RPMI7951 (cell line): Measurements from ENCODE around the gene MRPS6. TPM values are rescaled to one million over a fixed set of nuclear protein-coding genes. Genes with fewer than 3 reads are reported as not detected.
A peak's percentile ranks its signal among the peaks of the same experiment; 100 is the strongest.

Source experiments
- DNase-seq: peaks from one replicate; pipeline ENCODE4 v3.0.0-alpha.2; 2012; ENCODE audit warnings: low read depth
- total RNA-seq: library from RNA; depleted of rRNA; stranded (reverse); fragments of >200 nt; shearing (Covaris generic); gene quantifications from 2 replicates; pipeline ENCODE4 v1.2.3, GENCODE V29; 2014; rRNA removed

MRPS6 gene
- 20.1 and 21.1 TPM in 2 replicates for total RNA-seq

DNA sequence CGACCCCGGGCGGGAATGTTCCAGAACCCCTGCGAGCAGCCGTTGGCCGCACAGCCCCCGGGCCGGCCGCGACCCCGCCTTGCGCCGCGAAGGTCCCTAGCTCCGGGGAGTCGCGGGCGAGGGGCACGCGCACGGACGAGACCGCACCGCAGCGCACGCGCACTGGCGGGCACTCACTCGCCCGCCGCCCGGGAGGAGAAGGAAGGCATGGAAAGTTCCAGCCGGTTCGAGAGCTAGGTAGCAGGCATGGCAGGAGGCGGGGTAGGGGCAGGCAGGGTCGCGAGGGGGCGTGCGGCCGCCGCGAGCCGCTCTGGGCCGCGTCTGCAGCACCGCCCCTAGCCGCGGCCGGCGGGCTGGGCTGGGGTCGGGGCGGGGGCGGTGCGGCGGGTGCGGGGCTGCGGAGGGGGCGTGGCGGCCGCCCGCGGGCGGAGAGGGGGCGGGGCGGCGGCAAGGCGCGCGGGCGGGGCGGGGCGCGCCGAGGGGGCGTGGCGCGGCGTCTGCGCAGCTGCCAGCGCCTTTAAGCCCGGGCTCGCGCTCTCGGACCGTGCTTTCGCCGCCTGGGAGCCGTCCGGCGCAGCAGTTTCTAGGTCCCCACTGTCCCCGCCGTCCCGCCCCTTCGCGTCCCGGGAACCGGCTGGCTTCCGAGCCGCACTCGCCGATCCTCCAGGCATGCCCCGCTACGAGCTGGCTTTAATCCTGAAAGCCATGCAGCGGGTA lies at the start of gene MRPS6, which contains the start of gene SLC5A3:
Gene MRPS6, plus strand, starts transcription at position 547 of the 717 bp plus-strand sequence. Its CDS starts 123 bp downstream, at position 670.
Gene SLC5A3, plus strand, starts transcription at position 547 of the 717 bp plus-strand sequence. CDS start 21,621 bp downstream, outside the sequence.
- DNase-seq: peak; percentile 76

DNA sequence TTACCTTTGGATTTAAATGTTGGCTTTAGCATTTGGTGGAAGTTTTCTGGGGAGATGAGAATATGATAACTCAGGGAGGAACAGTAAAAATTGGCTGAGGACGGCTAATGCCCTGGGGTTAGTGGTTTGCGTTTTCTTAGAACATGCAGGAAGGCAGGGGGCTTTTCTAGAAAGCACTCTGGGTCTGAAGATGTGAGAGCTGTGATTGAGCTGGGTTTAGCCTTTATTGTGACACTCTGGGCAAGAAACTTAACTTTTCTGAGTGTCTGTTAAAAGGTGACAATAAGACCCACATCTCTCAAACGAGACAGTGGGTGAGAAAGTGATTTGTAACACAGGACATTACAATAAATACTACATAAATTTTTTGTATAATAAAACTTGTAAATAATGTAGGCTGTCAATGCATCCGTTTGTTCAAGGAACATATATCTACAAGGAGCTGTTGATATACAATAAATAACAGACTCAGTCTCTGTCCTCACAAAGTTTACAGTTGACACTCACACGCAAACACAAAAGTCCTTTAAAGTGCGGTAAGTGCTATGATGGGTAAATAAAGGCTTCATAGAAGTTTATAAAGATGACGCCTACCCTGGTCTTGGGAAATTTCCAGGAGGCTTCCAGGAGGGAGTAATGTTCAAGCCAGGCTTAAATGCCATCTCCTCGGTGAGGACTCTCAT lies 49.5 kb upstream of the MRPS6 start:
- peak; percentile 34 for DNase-seq

DNA sequence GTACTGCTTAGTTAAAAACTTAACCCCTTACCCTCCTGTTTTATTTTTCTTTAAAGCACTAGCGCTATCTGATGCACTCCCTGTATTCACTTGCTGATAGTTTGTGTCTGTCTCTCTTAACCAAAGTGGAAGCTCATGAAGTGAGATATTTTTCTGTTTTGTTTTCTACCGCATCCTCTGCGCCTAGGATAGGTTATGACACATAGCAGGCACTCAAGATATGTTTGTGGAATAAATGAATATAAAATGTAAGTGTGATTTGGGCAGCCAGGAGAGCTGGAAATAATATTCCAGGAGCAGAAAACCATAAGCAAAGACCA lies 49.0 kb upstream of the MRPS6 start:
- no peak for DNase-seq

DNA sequence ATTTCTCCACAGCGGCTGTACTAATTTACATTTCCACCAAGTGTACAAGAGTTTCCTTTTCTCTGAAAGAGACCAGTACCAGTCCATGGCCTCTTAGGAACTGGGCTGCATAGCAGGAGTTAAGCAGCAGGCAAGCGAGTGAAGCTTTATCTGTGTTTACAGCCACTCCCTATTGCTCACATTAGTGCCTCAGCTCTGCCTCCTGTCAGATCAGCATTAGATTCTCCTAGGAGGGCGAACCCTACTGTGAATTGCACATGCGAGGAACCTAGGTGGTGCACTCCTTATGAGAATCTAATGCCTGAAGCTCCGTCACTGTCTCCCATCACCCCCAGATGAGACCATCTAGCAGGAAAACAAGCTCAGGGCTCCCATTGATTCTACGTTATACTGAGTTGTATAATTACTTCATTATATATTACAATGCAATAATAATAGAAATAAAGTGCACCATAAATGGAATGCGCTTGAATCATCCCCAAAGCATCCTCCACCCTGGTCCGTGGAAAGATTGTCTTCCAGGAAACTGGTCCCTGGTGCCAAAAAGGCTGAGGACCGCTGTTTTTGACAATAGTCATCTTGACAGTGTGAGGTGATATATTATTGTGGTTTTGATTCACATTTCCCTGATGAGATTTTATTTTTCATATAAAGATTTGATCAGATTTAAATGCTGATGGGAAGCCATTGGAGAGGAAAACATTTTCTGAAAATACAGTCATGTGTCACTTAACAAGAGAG lies 45.5 kb upstream of the MRPS6 start:
- no peak for DNase-seq

GRCh38 chr21:34029743-34030528 lies 43.4 kb upstream of the MRPS6 start:
- peak; percentile 73 for DNase-seq

DNA sequence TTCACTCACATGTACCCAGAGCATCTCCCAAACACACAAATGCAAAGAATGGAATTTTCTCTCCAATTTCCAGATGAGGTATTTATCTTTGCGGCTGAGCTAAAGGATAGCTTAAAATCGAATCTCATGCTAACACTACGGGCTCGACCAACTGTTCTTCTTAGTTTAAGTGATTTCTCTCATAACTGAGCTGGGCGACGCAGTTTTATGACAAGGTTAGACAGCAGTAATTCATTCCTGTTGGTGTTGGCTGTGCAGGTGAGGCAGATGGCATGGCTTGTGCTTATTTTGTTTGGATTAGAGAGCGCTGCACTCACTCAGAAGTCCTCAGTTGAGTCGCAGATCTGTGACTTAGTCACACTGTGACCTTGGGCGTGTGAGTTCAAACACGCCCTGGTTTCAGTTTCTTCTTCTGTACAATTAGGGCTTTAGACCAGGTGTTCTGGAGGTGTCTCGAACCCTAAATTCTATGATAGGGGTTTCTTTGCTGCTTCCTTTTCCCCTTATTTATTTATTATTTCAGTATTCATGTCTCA lies 41.5 kb upstream of the MRPS6 start:
- DNase-seq: no peak

DNA sequence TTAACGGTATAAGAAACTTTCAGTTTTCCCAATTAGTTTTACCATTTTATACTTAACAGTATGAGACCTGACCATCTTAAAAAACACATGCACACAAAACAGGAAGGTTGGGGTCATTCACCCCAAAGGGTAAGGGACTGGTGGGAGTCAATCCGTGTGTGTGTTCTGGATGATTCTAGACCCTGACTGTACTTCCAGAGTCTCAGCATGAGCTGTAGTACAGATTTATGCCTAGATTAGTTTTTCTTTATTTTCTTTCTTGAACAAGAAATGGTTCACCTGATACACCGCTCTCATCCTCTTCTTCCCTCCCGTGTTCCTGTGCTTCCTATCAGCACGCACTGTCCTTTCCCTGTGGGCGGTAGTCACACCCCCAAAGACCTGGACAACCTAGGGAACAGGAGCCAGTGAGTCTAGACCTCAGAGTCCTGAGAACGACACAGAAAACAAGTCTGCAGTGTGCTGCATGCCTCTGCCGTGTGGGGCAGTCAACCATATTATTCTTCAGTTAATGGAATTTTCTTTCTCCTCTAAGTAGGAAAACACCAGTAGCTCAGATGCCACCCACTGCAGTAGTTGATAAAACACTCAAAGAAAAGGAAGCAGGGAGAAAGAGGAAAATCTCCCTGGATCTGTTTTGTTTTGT lies 38.9 kb upstream of the MRPS6 start:
- DNase-seq: no peak

DNA sequence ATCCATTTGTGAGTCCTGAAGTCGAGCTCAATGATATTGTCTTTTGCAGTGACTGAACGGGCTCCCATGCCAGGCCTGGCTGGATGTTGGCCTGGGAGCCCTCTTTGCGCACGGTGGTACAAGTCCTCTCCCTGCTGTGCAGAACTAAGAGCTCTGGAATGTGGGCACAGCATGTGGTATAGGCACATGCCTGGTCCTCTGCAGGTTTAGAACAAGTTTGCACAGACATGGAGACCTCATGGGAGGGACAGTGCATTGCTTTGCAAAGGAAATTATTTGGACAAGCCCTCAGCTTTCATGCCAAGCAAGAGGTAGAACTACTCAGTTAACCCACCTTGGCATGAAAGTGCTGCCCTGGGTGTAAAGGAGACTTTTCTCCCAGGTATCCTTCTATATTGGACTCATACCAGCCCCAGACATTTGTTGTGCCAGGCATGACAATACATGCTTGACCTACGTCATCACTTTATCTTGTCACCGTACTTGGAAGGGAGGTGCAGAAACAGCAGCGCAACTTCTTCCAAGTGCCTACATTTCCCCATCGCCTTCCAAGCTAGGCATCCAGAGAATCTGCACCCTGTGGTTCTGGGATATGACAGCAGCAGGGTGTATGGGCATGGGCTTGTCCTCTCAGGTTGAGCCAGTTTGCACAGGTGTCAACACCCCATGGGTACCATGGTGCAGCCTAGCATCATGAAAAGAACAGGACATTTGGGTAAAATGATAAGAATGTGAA lies 37.6 kb upstream of the MRPS6 start:
- DNase-seq: no peak

DNA sequence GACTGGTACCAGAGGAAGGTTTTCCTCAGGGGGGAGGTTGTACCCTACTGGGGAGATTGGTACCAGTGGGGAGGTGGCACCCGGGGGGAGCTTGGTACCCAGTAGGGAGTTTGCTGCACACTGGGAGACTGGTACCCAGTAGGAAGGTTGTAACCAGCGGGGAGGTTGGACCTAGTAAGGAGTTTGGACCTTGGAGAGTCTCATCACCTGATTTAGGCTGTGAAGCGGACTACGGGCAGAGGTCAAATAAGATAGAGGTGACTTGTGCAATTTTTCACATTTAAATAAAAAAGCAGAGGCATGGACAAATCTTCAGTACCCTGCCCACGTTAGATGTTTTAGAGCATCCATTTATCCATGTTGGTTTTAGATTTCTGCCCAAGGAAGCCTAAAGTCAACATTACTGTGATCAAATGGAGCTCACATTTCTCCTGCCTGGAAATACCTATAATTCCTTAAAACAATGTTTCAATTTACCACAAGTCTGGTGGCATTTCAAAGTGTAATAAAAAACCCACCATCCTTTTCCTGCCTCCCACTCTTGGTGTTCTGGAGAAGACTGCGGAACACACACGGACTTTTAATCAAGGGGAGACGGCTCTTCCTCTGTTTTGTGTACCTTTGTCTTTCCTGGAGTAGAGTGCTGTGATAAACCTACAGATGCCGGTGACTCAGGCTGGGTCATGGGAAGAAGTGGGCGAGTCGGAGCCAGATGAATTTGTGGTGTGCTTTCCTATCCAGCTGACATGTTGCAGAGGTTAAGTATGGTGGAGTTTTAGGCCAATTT lies 36.2 kb upstream of the MRPS6 start:
- no peak for DNase-seq

GRCh38 chr21:34039678-34040382 lies 33.5 kb upstream of the MRPS6 start:
- DNase-seq: no peak

- no peak for DNase-seq
Measured at GRCh38 chr21:34042735-34043134, 30.6 kb upstream of the MRPS6 start.

DNA sequence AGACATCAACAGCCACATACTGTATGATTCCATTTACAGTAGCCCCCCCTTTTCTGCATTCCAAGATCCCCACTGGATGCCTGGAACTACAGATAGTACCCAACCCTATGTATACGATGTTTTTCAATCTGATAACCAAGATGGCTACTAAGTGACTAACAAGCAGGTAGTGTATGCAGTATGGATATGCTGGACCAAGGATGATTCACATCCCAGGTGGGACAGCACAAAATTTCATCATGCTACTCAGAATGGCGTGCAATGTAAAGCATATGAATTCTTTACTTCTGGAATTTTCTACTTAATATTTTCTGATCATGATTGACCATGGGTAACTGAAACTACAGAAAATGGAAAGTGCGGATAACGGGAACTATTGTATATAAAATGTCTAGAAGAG lies 30.0 kb upstream of the MRPS6 start:
- DNase-seq: no peak

DNA sequence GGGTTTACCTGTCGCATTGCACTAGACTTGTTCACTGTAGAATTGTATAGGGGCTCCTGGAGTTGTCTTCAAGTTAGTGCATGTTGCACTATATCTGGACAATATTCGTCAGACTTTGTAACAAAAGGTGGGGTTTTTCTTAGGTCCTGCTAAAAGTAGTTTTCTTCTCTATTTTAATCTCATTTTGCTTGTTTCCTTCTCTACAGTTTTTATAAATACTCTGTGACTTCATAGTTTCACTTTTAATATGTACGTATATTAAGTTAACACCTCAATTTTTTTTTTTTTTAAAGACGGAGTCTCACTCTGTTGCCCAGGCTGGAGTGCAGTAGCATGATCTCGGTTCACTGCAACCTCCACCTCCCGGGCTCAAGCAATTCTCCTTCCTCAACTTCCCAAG lies 26.5 kb upstream of the MRPS6 start:
- no peak for DNase-seq

DNA sequence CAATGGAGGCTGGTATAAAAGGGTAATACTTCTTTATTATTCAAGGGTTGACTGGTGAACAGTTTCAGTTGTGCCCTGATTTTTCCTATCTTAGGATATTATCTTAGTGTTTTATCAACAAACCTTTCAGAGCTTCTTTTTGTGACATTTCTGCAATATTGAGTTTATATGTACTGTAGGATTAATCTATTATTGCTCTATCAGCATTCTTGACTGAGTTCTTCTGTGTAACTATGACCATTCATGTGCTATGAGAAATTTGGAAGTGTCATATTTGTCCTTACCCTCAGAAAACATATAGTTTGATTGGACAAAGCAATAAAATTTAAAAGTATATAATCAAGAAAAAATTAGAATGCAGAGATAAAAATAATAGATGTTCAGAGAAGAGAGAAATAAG lies 25.5 kb upstream of the MRPS6 start:
- no peak for DNase-seq

GRCh38 chr21:34052171-34052570 lies 21.2 kb upstream of the MRPS6 start:
- no peak for DNase-seq

DNA sequence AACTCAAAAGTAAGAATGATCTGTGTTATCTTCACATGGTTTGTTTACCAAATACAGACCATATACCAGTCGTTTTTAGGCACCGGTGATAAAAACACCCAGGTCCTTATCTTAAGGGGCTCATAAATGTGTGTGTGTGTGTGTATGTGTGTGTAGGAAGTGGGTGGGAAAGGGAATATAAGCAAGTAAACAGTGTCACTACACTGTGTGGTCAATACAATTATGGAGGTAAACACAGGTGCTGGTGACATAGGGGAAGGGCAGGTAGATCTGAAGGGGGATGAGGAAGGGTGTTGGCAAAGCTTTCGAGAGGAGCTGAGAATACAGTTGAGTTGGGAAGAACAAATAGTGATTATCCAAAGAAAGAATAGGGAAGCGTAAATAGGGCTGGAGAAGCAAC lies 19.1 kb upstream of the MRPS6 start:
- no peak for DNase-seq

DNA sequence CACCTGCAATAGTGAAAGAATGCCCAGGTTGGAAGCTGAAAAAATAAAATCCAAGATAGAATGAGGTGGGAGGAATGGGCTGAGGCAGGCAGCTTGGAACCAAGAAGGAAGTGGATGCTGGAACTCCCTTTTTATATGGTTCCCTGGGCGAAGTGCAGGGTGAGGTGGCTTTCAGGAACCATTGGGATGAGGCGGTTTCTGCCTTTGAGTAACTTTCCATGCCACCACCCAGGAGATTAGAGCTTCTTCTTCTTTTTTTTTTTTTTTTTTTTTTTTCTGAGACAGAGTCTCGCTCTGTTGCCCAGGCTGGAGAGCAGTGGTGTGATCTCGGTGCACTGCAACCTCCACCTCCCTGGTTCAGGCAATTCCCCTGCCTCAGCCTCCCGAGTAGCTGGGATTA lies 17.8 kb upstream of the MRPS6 start:
- DNase-seq: no peak

DNA sequence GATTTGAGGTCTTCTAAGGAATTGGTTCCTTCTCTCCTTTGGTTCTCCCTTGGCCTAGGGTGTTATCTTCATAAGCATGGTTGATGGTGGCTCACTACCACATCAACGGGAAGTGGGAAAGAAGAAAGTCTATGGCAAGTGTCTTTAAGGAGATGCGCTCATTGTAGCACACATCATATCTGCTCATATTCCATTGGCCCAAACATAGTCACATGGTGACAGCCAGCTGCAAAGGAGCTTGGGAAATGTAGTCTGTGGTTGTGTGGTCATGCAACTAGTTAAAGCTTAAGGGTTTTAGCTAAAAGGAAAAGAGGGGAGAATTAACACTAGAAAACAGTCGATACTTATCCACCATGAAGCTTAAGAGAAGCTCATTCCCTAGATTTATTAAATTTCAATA lies 11.4 kb upstream of the MRPS6 start:
- peak; percentile 17 for DNase-seq

DNA sequence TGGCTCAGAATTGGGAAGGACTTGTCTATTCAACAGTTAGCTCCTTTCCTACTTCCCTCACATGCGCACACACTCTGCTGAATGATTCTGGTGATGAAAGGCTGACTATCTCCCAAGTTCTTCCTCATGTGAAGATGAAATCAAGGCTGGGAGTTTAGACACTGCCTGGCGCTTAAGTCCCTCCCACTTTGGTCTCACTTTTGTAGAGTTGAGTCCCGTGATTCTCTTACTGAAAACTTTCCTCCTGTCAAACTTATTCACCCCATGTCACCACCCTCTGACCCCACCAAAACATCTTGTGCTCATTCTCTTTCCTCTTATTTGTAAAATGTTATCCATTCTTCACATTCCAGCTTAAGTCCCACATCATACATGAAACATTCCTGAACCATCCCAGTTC lies 8.4 kb upstream of the MRPS6 start:
- DNase-seq: no peak
